HepG2 (cell line): ENCODE data around the gene ZMYM1. TPM values are rescaled to one million over a fixed set of nuclear protein-coding genes. Genes with fewer than 3 reads are reported as not detected.

Experiments used
- AKAP8 ChIP-seq: sonication (generic); formaldehyde crosslinking; IDR thresholded peaks from 2 replicates; pipeline ENCODE4 v1.5.1; 2020; ENCODE audit warnings: mild to moderate bottlenecking, missing genetic modification reagents
- AKNA ChIP-seq: sonication (generic); formaldehyde crosslinking; IDR thresholded peaks from 2 replicates; pipeline ENCODE4 v1.4.0; 2020; ENCODE audit warnings: missing genetic modification reagents, borderline replicate concordance
- GABPA ChIP-seq, 2 experiments: IDR thresholded peaks; 2 replicates each; pipeline ENCODE4 v1.6.1; 2011 to 2016; ENCODE audit warnings: low read depth in 2 of 2, low read length in 1 of 2, missing biosample characterization in 1 of 2, missing genetic modification characterization in 1 of 2
- GABPB1 ChIP-seq: IDR thresholded peaks from 2 replicates; pipeline ENCODE4 v1.6.1; 2016; ENCODE audit warnings: mild to moderate bottlenecking, missing genetic modification reagents, moderate library complexity, missing compliant biosample characterization
- MAFG ChIP-seq: sonication (generic); formaldehyde crosslinking; IDR thresholded peaks from 2 replicates; pipeline ENCODE4 v1.5.1; 2020; ENCODE audit warnings: mild to moderate bottlenecking, missing genetic modification reagents
- MBD4 ChIP-seq: IDR thresholded peaks from 2 replicates; pipeline ENCODE4 v1.6.1; 2012; ENCODE audit warnings: low read length, inconsistent platforms, borderline replicate concordance
- NKX3-1 ChIP-seq: sonication (generic); formaldehyde crosslinking; IDR thresholded peaks from 2 replicates; pipeline ENCODE4 v1.5.0; 2020; ENCODE audit warnings: missing genetic modification reagents
- PRDM10 ChIP-seq: sonication (generic); formaldehyde crosslinking; IDR thresholded peaks from 2 replicates; pipeline ENCODE4 v1.4.0; 2020; ENCODE audit warnings: low read depth, missing genetic modification reagents
- RFXAP ChIP-seq: sonication (generic); formaldehyde crosslinking; IDR thresholded peaks from 2 replicates; pipeline ENCODE4 v1.4.0; 2020; ENCODE audit warnings: missing genetic modification reagents, borderline replicate concordance
- SOX6 ChIP-seq, 2 experiments: fragments of 450-650 bp in 1 of 2; sonication (generic) in 1 of 2; formaldehyde crosslinking in 1 of 2; IDR thresholded peaks; 2 replicates each; pipeline versions ENCODE4 v1.4.0 to v1.6.1; 2017 to 2020; ENCODE audit warnings: antibody characterized with exemption in 1 of 2, mild to moderate bottlenecking in 1 of 2, missing genetic modification reagents in 1 of 2
- ZBTB46 ChIP-seq: sonication (generic); formaldehyde crosslinking; IDR thresholded peaks from 2 replicates; pipeline ENCODE4 v1.4.0; 2020; ENCODE audit warnings: mild to moderate bottlenecking, missing genetic modification reagents, borderline replicate concordance
- ZIK1 ChIP-seq: sonication (generic); formaldehyde crosslinking; IDR thresholded peaks from 2 replicates; pipeline ENCODE4 v1.5.0; 2020; ENCODE audit warnings: mild to moderate bottlenecking, low read depth, missing genetic modification reagents, borderline replicate concordance
- ZMYM3 ChIP-seq: sonication (generic); formaldehyde crosslinking; IDR thresholded peaks from 2 replicates; pipeline ENCODE4 v1.5.1; 2020; ENCODE audit warnings: mild to moderate bottlenecking, missing genetic modification reagents
- ZNF432 ChIP-seq: sonication (generic); formaldehyde crosslinking; IDR thresholded peaks from 2 replicates; pipeline ENCODE4 v1.5.0; 2020; ENCODE audit warnings: missing genetic modification reagents, mild to moderate bottlenecking, borderline replicate concordance
- ZZZ3 ChIP-seq: sonication (generic); formaldehyde crosslinking; IDR thresholded peaks from 2 replicates; pipeline ENCODE4 v1.4.0; 2020; ENCODE audit warnings: missing genetic modification reagents, mild to moderate bottlenecking, borderline replicate concordance
- polyA plus RNA-seq, 8 experiments: library from polyadenylated mRNA; depleted of rRNA in 3 of 8; stranded (reverse) in 7 of 8; unstranded in 1 of 8; fragments of >200 nt; fragmentation: Illumina TruSeq in 4 of 8; extraction: Trizol in 4 of 8; gene quantifications; 2 replicates each; pipeline versions ENCODE4 v1.2.1 to v1.2.3, GENCODE V29; 2011 to 2016; ENCODE audit warnings: low read depth in 4 of 8, missing spikeins in 1 of 8, mixed read lengths in 1 of 8; ENCODE audit not compliant: insufficient read depth in 1 of 8
- total RNA-seq, 5 experiments: library from RNA; depleted of rRNA; stranded (reverse); fragments of >200 nt; fragmentation: Illumina TruSeq; extraction: Trizol; gene quantifications; 2 replicates each; pipeline ENCODE4 v1.2.3, GENCODE V29; 2016; ENCODE audit warnings: low read depth in 1 of 5

The ZMYM1 gene
- total and polyA plus RNA-seq, 2 of the 13 experiments (the other 11 are each of a cell fraction or from before 2014, with no cell fraction given): 10.0 to 16.2 TPM

- 0 out of 2 replicates have a peak, but pooled peaks have one; percentile 54 for TF ChIP-seq ZBTB46 (CRISPR knock-in tag)
- TF ChIP-seq AKNA: no peak
- TF ChIP-seq GABPB1 (CRISPR knock-in tag): peak; percentile 63; the same call in 1 of the 2 replicates
- TF ChIP-seq RFXAP: peak; percentile 43; the same call in 1 of the 2 replicates
- TF ChIP-seq ZMYM3 (CRISPR knock-in tag): no peak
- no peak for TF ChIP-seq NKX3-1
- no peak for TF ChIP-seq ZZZ3 (CRISPR knock-in tag)
- no peak for TF ChIP-seq MAFG (CRISPR knock-in tag)
- TF ChIP-seq SOX6 (IDR thresholded peaks at IDR 0.05): no peak
- peak; percentile 41; the same call in 1 of the 2 replicates for TF ChIP-seq SOX6 (CRISPR knock-in tag; IDR thresholded peaks at IDR 0.05)
- TF ChIP-seq GABPA (IDR thresholded peaks at IDR 0.05; ENCODE audit: low read depth, low read length): no peak
- TF ChIP-seq GABPA (CRISPR knock-in tag; IDR thresholded peaks at IDR 0.05; ENCODE audit: low read depth): no peak
- no peak for TF ChIP-seq ZNF432 (CRISPR knock-in tag)
- TF ChIP-seq PRDM10 (CRISPR knock-in tag): no peak
- TF ChIP-seq ZIK1 (CRISPR knock-in tag): no peak
- no peak for TF ChIP-seq MBD4
- no peak for TF ChIP-seq AKAP8
Observed at GRCh38 chr1:35120458-35121133, 41.4 kb downstream of the ZMYM1 start (continued).
